ENCODE data around the gene EXD3. TPM values are rescaled to one million over a fixed set of nuclear protein-coding genes. Genes with fewer than 3 reads are reported as not detected.

The EXD3 gene
- total RNA-seq, 1 experiment from 2014 or later: 2.8 TPM

GRCh38 chr9:137278721-137279711, 143.9 kb downstream of the EXD3 start:
- Histone ChIP-seq H3K4me2 (ENCODE audit: low read depth, low read length, poor library complexity, severe bottlenecking) (no peak overlapping the region), H3K4me1 (ENCODE audit: low read length) (peaks cover 50% of the 10 kb centered on the region), H4K20me1 (ENCODE audit: insufficient read depth, low read depth, low read length) (peaks cover 3% of the 10 kb centered on the region; the same call in 1 of the 2 replicates), H3K79me2 (ENCODE audit: low read length) (no peaks in the 10 kb centered on the region), H3K36me3 (ENCODE audit: insufficient read depth, low read length) (peaks cover 12% of the 10 kb centered on the region), H2AFZ (ENCODE audit: low read length) (no peak overlapping the region), H3K27ac (ENCODE audit: low read length) (peak overlapping the region; percentile 94; the same call in 1 of the 2 replicates), H3K9ac (ENCODE audit: low read length) (no peak overlapping the region), H3K27me3 (ENCODE audit: low read length) (no peaks in the 10 kb centered on the region), H3K4me3 (ENCODE audit: low read length) (no peak overlapping the region), H3K9me3 (ENCODE audit: low read length) (no peaks in the 10 kb centered on the region), H3K9me2 (replicated peaks; ENCODE audit: insufficient read depth, low read length) (no peaks in the 10 kb centered on the region)
- peak; percentile 34 for DNase-seq

- H2AFZ ChIP-seq (ENCODE audit: low read length): no peak overlapping the region
- H3K4me2 ChIP-seq (ENCODE audit: low read depth, low read length, poor library complexity, severe bottlenecking): peak overlapping the region; percentile 84
- peaks cover 4% of the 10 kb centered on the region; the same call in 1 of the 2 replicates for H3K36me3 ChIP-seq (ENCODE audit: insufficient read depth, low read length)
- H3K9ac ChIP-seq (ENCODE audit: low read length): peak overlapping the region; percentile 90
- peak overlapping the region; percentile 94 for H3K27ac ChIP-seq (ENCODE audit: low read length)
- no peaks in the 10 kb centered on the region for H3K79me2 ChIP-seq (ENCODE audit: low read length)
- peak; percentile 78 for DNase-seq
- H3K9me3 ChIP-seq (ENCODE audit: low read length): no peaks in the 10 kb centered on the region
- no peaks in the 10 kb centered on the region for H3K27me3 ChIP-seq (ENCODE audit: low read length)
- H3K4me1 ChIP-seq (ENCODE audit: low read length): peaks cover 59% of the 10 kb centered on the region
- H4K20me1 ChIP-seq (ENCODE audit: insufficient read depth, low read depth, low read length): peaks cover 3% of the 10 kb centered on the region; the same call in 1 of the 2 replicates
- no peaks in the 10 kb centered on the region for H3K9me2 ChIP-seq (replicated peaks; ENCODE audit: insufficient read depth, low read length)
- H3K4me3 ChIP-seq (ENCODE audit: low read length): peak overlapping the region; percentile 77
These were observed 144.8 kb downstream of the EXD3 start for GRCh38 chr9:137278061-137278701.

GRCh38 chr9:137277329-137278041, 145.5 kb downstream of the EXD3 start, which contains the start of gene TOR4A:
Gene TOR4A, plus strand, starts transcription at chr9:137277726. Its CDS starts 964 bp downstream, at chr9:137278690.
- Histone ChIP-seq H3K4me2 (ENCODE audit: low read depth, low read length, poor library complexity, severe bottlenecking) (peak within 1 kb of the TSS; percentile 84), H3K4me3 (ENCODE audit: low read length) (peak within 1 kb of the TSS; percentile 77), H3K36me3 (ENCODE audit: insufficient read depth, low read length) (peaks cover 2% of the 10 kb centered on the region; the same call in 1 of the 2 replicates), H3K79me2 (ENCODE audit: low read length) (no peaks in the 10 kb centered on the region), H2AFZ (ENCODE audit: low read length) (no peak within 1 kb of the TSS), H4K20me1 (ENCODE audit: insufficient read depth, low read depth, low read length) (peaks cover 3% of the 10 kb centered on the region; the same call in 1 of the 2 replicates), H3K27me3 (ENCODE audit: low read length) (no peaks in the 10 kb centered on the region), H3K27ac (ENCODE audit: low read length) (peak within 1 kb of the TSS; percentile 94), H3K9me2 (replicated peaks; ENCODE audit: insufficient read depth, low read length) (no peaks in the 10 kb centered on the region), H3K9ac (ENCODE audit: low read length) (peak within 1 kb of the TSS; percentile 90), H3K4me1 (ENCODE audit: low read length) (peaks cover 59% of the 10 kb centered on the region), H3K9me3 (ENCODE audit: low read length) (no peaks in the 10 kb centered on the region)
- DNase-seq: peak; percentile 91

GRCh38 chr9:137276473-137277328, 146.3 kb downstream of the EXD3 start:
- H3K4me1 ChIP-seq (ENCODE audit: low read length): peaks cover 59% of the 10 kb centered on the region
- H3K9ac ChIP-seq (ENCODE audit: low read length): peak overlapping the region; percentile 90
- H3K27me3 ChIP-seq (ENCODE audit: low read length): no peaks in the 10 kb centered on the region
- H3K4me2 ChIP-seq (ENCODE audit: low read depth, low read length, poor library complexity, severe bottlenecking): peak overlapping the region; percentile 84
- H3K4me3 ChIP-seq (ENCODE audit: low read length): peak overlapping the region; percentile 77
- H3K9me2 ChIP-seq (replicated peaks; ENCODE audit: insufficient read depth, low read length): no peaks in the 10 kb centered on the region
- H3K27ac ChIP-seq (ENCODE audit: low read length): peak overlapping the region; percentile 94
- H3K9me3 ChIP-seq (ENCODE audit: low read length): no peaks in the 10 kb centered on the region
- no peak overlapping the region for H2AFZ ChIP-seq (ENCODE audit: low read length)
- no peaks in the 10 kb centered on the region for H3K79me2 ChIP-seq (ENCODE audit: low read length)
- peaks cover 3% of the 10 kb centered on the region; the same call in 1 of the 2 replicates for H4K20me1 ChIP-seq (ENCODE audit: insufficient read depth, low read depth, low read length)
- H3K36me3 ChIP-seq (ENCODE audit: insufficient read depth, low read length): peaks cover 2% of the 10 kb centered on the region; the same call in 1 of the 2 replicates
- DNase-seq: peak; percentile 87

GRCh38 chr9:137275588-137276472, 147.1 kb downstream of the EXD3 start:
- H2AFZ ChIP-seq (ENCODE audit: low read length): no peak overlapping the region
- no peaks in the 10 kb centered on the region for H3K9me3 ChIP-seq (ENCODE audit: low read length)
- H3K9ac ChIP-seq (ENCODE audit: low read length): peak overlapping the region; percentile 90
- H3K36me3 ChIP-seq (ENCODE audit: insufficient read depth, low read length): peaks cover 2% of the 10 kb centered on the region; the same call in 1 of the 2 replicates
- H3K9me2 ChIP-seq (replicated peaks; ENCODE audit: insufficient read depth, low read length): no peaks in the 10 kb centered on the region
- peaks cover 59% of the 10 kb centered on the region for H3K4me1 ChIP-seq (ENCODE audit: low read length)
- H3K4me2 ChIP-seq (ENCODE audit: low read depth, low read length, poor library complexity, severe bottlenecking): peak overlapping the region; percentile 84
- no peaks in the 10 kb centered on the region for H3K79me2 ChIP-seq (ENCODE audit: low read length)
- peak overlapping the region; percentile 77; the same call in 1 of the 2 replicates for H3K4me3 ChIP-seq (ENCODE audit: low read length)
- peaks cover 3% of the 10 kb centered on the region; the same call in 1 of the 2 replicates for H4K20me1 ChIP-seq (ENCODE audit: insufficient read depth, low read depth, low read length)
- peak; percentile 42 for DNase-seq
- H3K27ac ChIP-seq (ENCODE audit: low read length): peak overlapping the region; percentile 94
- H3K27me3 ChIP-seq (ENCODE audit: low read length): no peaks in the 10 kb centered on the region

GRCh38 chr9:137275203-137275587, 147.8 kb downstream of the EXD3 start:
- Histone ChIP-seq H3K9me3 (ENCODE audit: low read length) (no peaks in the 10 kb centered on the region), H2AFZ (ENCODE audit: low read length) (no peak overlapping the region), H3K27me3 (ENCODE audit: low read length) (no peaks in the 10 kb centered on the region), H3K9me2 (replicated peaks; ENCODE audit: insufficient read depth, low read length) (no peaks in the 10 kb centered on the region), H3K36me3 (ENCODE audit: insufficient read depth, low read length) (peaks cover 2% of the 10 kb centered on the region; the same call in 1 of the 2 replicates), H3K27ac (ENCODE audit: low read length) (peak overlapping the region; percentile 94), H3K4me1 (ENCODE audit: low read length) (peaks cover 54% of the 10 kb centered on the region), H3K79me2 (ENCODE audit: low read length) (no peaks in the 10 kb centered on the region), H3K4me2 (ENCODE audit: low read depth, low read length, poor library complexity, severe bottlenecking) (peak overlapping the region; percentile 84), H3K4me3 (ENCODE audit: low read length) (no peak overlapping the region; the same call in 1 of the 2 replicates), H4K20me1 (ENCODE audit: insufficient read depth, low read depth, low read length) (peaks cover 3% of the 10 kb centered on the region; the same call in 1 of the 2 replicates), H3K9ac (ENCODE audit: low read length) (peak overlapping the region; percentile 90)
- no peak for DNase-seq

All from Karpas-422 (cell line).